ENCODE measurements around the gene JPH3. TPM values are rescaled to one million over a fixed set of nuclear protein-coding genes. Genes with fewer than 3 reads are reported as not detected.

The JPH3 gene
- total and polyA plus RNA-seq, 4 experiments from 2014 or later: 0.09 TPM; not detected in 3

- H3K27ac Mint-ChIP-seq: peak overlapping the region in 3 of 7 donors; percentile 65 to 85 (median 77)
- intact Hi-C loops (cut with micrococcal nuclease): loop anchor here (1.0 to 5.0 kb wide), 3 partner anchors 133 to 242 kb away; partner anchors contain the start of gene ZCCHC14
- H3K4me1 Mint-ChIP-seq: peaks cover 4 to 21% (median 11%) of the 10 kb centered on the region in 4 donors
Observed at GRCh38 chr16:87636741-87637140, 34.4 kb downstream of the JPH3 start.

GRCh38 chr16:87637357-87637756, 35.0 kb downstream of the JPH3 start:
- POLR2A ChIA-PET (ENCODE audit: partially characterized antibody): no interaction called here
- Histone ChIP-seq H3K36me3 (ENCODE audit: insufficient read depth, low read length) (no peaks in the 10 kb centered on the region), H3K4me1 (ENCODE audit: insufficient read depth, low read length) (peaks cover 20% of the 10 kb centered on the region), H3K9me3 (ENCODE audit: control insufficient read depth in 1 of 2, low read length in 2 of 2) (no peaks in the 10 kb centered on the region), H3K27ac (ENCODE audit: low read depth, low read length) (no peak overlapping the region), H3K4me3 (ENCODE audit: low read length in 2 of 2) (no peak overlapping the region), H3K27me3 (ENCODE audit: insufficient read depth, low read length) (no peaks in the 10 kb centered on the region)
- Mint-ChIP-seq H3K27ac (peak overlapping the region in 2 of 7 donors; percentile 32 to 43), H3K4me3 (peak overlapping the region in 2 of 8 donors; percentile 1 to 33), H3K9me3 (peaks cover 0 to 2% (median 0%) of the 10 kb centered on the region in 8 donors), H3K27me3 (no peaks in the 10 kb centered on the region), H3K4me1 (peaks cover 4 to 21% (median 11%) of the 10 kb centered on the region in 4 donors), H3K36me3 (no peaks in the 10 kb centered on the region)
- no peak for DNase-seq
- intact Hi-C loops (cut with micrococcal nuclease): loop anchor here (5.0 kb wide), 1 partner anchor 145 kb away; the partner anchor contains the start of gene ZCCHC14
- CTCF ChIA-PET (ENCODE audit: partially characterized antibody): interaction anchor here (1.4 to 3.4 kb wide), 6 partner anchors 10 to 243 kb away, joined by 6 to 27 read pairs (median 8); no protein-coding TSS in a partner anchor

More at GRCh38 chr16:87636741-87637140, 34.4 kb downstream of the JPH3 start:
- no peaks in the 10 kb centered on the region for H3K36me3 Mint-ChIP-seq
- H3K9me3 Mint-ChIP-seq: peaks cover 0 to 6% (median 1%) of the 10 kb centered on the region in 8 donors
- DNase-seq: no peak
- Histone ChIP-seq H3K27me3 (ENCODE audit: insufficient read depth, low read length) (no peaks in the 10 kb centered on the region), H3K4me1 (ENCODE audit: insufficient read depth, low read length) (peaks cover 20% of the 10 kb centered on the region), H3K27ac (ENCODE audit: low read depth, low read length) (no peak overlapping the region), H3K36me3 (ENCODE audit: insufficient read depth, low read length) (no peaks in the 10 kb centered on the region), H3K4me3 (ENCODE audit: low read length in 2 of 2) (no peak overlapping the region), H3K9me3 (ENCODE audit: control insufficient read depth in 1 of 2, low read length in 2 of 2) (no peaks in the 10 kb centered on the region)
- CTCF ChIA-PET (ENCODE audit: partially characterized antibody): interaction anchor here (0.5 to 3.4 kb wide), 31 partner anchors 9 to 1087 kb away, joined by 3 to 27 read pairs (median 5); partner anchors contain the start of genes C16orf95 and KLHDC4
- peak overlapping the region in 6 of 8 donors; percentile 84 to 95 (median 88) for H3K4me3 Mint-ChIP-seq
- H3K27me3 Mint-ChIP-seq: peaks cover 0 to 1% of the 10 kb centered on the region in 2 donors
- POLR2A ChIA-PET (ENCODE audit: partially characterized antibody): interaction anchor here (1.0 kb wide), 1 partner anchor 242 kb away, joined by 4 read pairs; no protein-coding TSS in a partner anchor

GRCh38 chr16:87638736-87639135, 36.4 kb downstream of the JPH3 start:
- intact Hi-C loops (cut with micrococcal nuclease): loop anchor here (5.0 kb wide), 1 partner anchor 146 kb away; the partner anchor contains the start of gene ZCCHC14
- H3K36me3 ChIP-seq (ENCODE audit: insufficient read depth, low read length): no peaks in the 10 kb centered on the region
- DNase-seq: no peak
- no peak overlapping the region for H3K27ac ChIP-seq (ENCODE audit: low read depth, low read length)
- CTCF ChIA-PET (ENCODE audit: partially characterized antibody): no interaction called here
- Mint-ChIP-seq H3K27me3 (no peaks in the 10 kb centered on the region), H3K4me1 (peaks cover 4 to 21% (median 11%) of the 10 kb centered on the region in 4 donors), H3K27ac (no peak overlapping the region), H3K9me3 (peaks cover 0 to 2% (median 0%) of the 10 kb centered on the region in 8 donors), H3K36me3 (no peaks in the 10 kb centered on the region), H3K4me3 (no peak overlapping the region)
- H3K4me3 ChIP-seq (ENCODE audit: low read length in 2 of 2): no peak overlapping the region
- H3K27me3 ChIP-seq (ENCODE audit: insufficient read depth, low read length): no peaks in the 10 kb centered on the region
- no peaks in the 10 kb centered on the region for H3K9me3 ChIP-seq (ENCODE audit: control insufficient read depth in 1 of 2, low read length in 2 of 2)
- POLR2A ChIA-PET (ENCODE audit: partially characterized antibody): no interaction called here
- H3K4me1 ChIP-seq (ENCODE audit: insufficient read depth, low read length): peaks cover 20% of the 10 kb centered on the region

- Mint-ChIP-seq H3K9me3 (peaks cover 0 to 2% (median 0%) of the 10 kb centered on the region in 8 donors), H3K27me3 (peaks cover 0 to 3% of the 10 kb centered on the region in 2 donors), H3K4me3 (no peak overlapping the region), H3K36me3 (no peaks in the 10 kb centered on the region), H3K27ac (no peak overlapping the region), H3K4me1 (peaks cover 0 to 4% (median 1%) of the 10 kb centered on the region in 4 donors)
- intact Hi-C loops (cut with micrococcal nuclease): no loop called here
- no peak for DNase-seq
- no peaks in the 10 kb centered on the region for H3K27me3 ChIP-seq (ENCODE audit: insufficient read depth, low read length)
- no peak overlapping the region for H3K27ac ChIP-seq (ENCODE audit: low read depth, low read length)
- peaks cover under 1% of the 10 kb centered on the region for H3K4me1 ChIP-seq (ENCODE audit: insufficient read depth, low read length)
- no peaks in the 10 kb centered on the region for H3K36me3 ChIP-seq (ENCODE audit: insufficient read depth, low read length)
- H3K9me3 ChIP-seq (ENCODE audit: control insufficient read depth in 1 of 2, low read length in 2 of 2): no peaks in the 10 kb centered on the region
- H3K4me3 ChIP-seq (ENCODE audit: low read length in 2 of 2): no peak overlapping the region
- ChIA-PET POLR2A (ENCODE audit: partially characterized antibody) (no interaction called here), CTCF (ENCODE audit: partially characterized antibody) (interaction anchor here (0.9 kb wide), 1 partner anchor 10 kb away, joined by 3 read pairs; no protein-coding TSS in a partner anchor)
Observed at GRCh38 chr16:87641721-87642120, 39.4 kb downstream of the JPH3 start.

GRCh38 chr16:87642491-87642890, 40.2 kb downstream of the JPH3 start:
- Mint-ChIP-seq H3K4me3 (no peak overlapping the region), H3K4me1 (no peaks in the 10 kb centered on the region), H3K36me3 (no peaks in the 10 kb centered on the region), H3K27ac (no peak overlapping the region), H3K9me3 (no peaks in the 10 kb centered on the region), H3K27me3 (peaks cover 0 to 3% of the 10 kb centered on the region in 2 donors)
- no peaks in the 10 kb centered on the region for H3K27me3 ChIP-seq (ENCODE audit: insufficient read depth, low read length)
- POLR2A ChIA-PET (ENCODE audit: partially characterized antibody): no interaction called here
- no peak overlapping the region for H3K4me3 ChIP-seq (ENCODE audit: low read length in 2 of 2)
- CTCF ChIA-PET (ENCODE audit: partially characterized antibody): no interaction called here
- no peak for DNase-seq
- H3K36me3 ChIP-seq (ENCODE audit: insufficient read depth, low read length): no peaks in the 10 kb centered on the region
- intact Hi-C loops (cut with micrococcal nuclease): no loop called here
- H3K27ac ChIP-seq (ENCODE audit: low read depth, low read length): no peak overlapping the region
- H3K9me3 ChIP-seq (ENCODE audit: control insufficient read depth in 1 of 2, low read length in 2 of 2): no peaks in the 10 kb centered on the region
- H3K4me1 ChIP-seq (ENCODE audit: insufficient read depth, low read length): no peaks in the 10 kb centered on the region

- no peak overlapping the region for H3K4me3 ChIP-seq (ENCODE audit: low read length in 2 of 2)
- H3K4me3 Mint-ChIP-seq: no peak overlapping the region
- CTCF ChIA-PET (ENCODE audit: partially characterized antibody): interaction anchor here (3.3 kb wide), 1 partner anchor 9 kb away, joined by 17 read pairs; no protein-coding TSS in a partner anchor
Observed at GRCh38 chr16:87644186-87644585, 41.9 kb downstream of the JPH3 start.

GRCh38 chr16:87644596-87644995, 42.3 kb downstream of the JPH3 start:
- Histone ChIP-seq H3K27ac (ENCODE audit: low read depth, low read length) (no peak overlapping the region), H3K36me3 (ENCODE audit: insufficient read depth, low read length) (no peaks in the 10 kb centered on the region), H3K27me3 (ENCODE audit: insufficient read depth, low read length) (no peaks in the 10 kb centered on the region), H3K4me3 (ENCODE audit: low read length in 2 of 2) (no peak overlapping the region), H3K4me1 (ENCODE audit: insufficient read depth, low read length) (no peaks in the 10 kb centered on the region), H3K9me3 (ENCODE audit: control insufficient read depth in 1 of 2, low read length in 2 of 2) (no peaks in the 10 kb centered on the region)
- H3K36me3 Mint-ChIP-seq: no peaks in the 10 kb centered on the region
- POLR2A ChIA-PET (ENCODE audit: partially characterized antibody): no interaction called here
- H3K27me3 Mint-ChIP-seq: peaks cover 3 to 6% of the 10 kb centered on the region in 2 donors
- no peak for DNase-seq
- H3K4me1 Mint-ChIP-seq: no peaks in the 10 kb centered on the region
- H3K9me3 Mint-ChIP-seq: no peaks in the 10 kb centered on the region
- no peak overlapping the region for H3K27ac Mint-ChIP-seq
- intact Hi-C loops (cut with micrococcal nuclease): no loop called here
- H3K4me3 Mint-ChIP-seq: no peak overlapping the region
- CTCF ChIA-PET (ENCODE audit: partially characterized antibody): interaction anchor here (3.3 kb wide), 1 partner anchor 9 kb away, joined by 17 read pairs; no protein-coding TSS in a partner anchor

More at GRCh38 chr16:87644186-87644585, 41.9 kb downstream of the JPH3 start:
- POLR2A ChIA-PET (ENCODE audit: partially characterized antibody): no interaction called here
- Histone ChIP-seq H3K27ac (ENCODE audit: low read depth, low read length) (no peak overlapping the region), H3K4me1 (ENCODE audit: insufficient read depth, low read length) (no peaks in the 10 kb centered on the region), H3K9me3 (ENCODE audit: control insufficient read depth in 1 of 2, low read length in 2 of 2) (no peaks in the 10 kb centered on the region), H3K36me3 (ENCODE audit: insufficient read depth, low read length) (no peaks in the 10 kb centered on the region), H3K27me3 (ENCODE audit: insufficient read depth, low read length) (no peaks in the 10 kb centered on the region)
- intact Hi-C loops (cut with micrococcal nuclease): no loop called here
- no peaks in the 10 kb centered on the region for H3K4me1 Mint-ChIP-seq
- H3K27me3 Mint-ChIP-seq: peaks cover 3 to 6% of the 10 kb centered on the region in 2 donors
- no peaks in the 10 kb centered on the region for H3K36me3 Mint-ChIP-seq
- no peak for DNase-seq
- H3K9me3 Mint-ChIP-seq: no peaks in the 10 kb centered on the region
- no peak overlapping the region for H3K27ac Mint-ChIP-seq
